Measurements from ENCODE around the gene ZBTB42.

ZBTB42 gene

DNA sequence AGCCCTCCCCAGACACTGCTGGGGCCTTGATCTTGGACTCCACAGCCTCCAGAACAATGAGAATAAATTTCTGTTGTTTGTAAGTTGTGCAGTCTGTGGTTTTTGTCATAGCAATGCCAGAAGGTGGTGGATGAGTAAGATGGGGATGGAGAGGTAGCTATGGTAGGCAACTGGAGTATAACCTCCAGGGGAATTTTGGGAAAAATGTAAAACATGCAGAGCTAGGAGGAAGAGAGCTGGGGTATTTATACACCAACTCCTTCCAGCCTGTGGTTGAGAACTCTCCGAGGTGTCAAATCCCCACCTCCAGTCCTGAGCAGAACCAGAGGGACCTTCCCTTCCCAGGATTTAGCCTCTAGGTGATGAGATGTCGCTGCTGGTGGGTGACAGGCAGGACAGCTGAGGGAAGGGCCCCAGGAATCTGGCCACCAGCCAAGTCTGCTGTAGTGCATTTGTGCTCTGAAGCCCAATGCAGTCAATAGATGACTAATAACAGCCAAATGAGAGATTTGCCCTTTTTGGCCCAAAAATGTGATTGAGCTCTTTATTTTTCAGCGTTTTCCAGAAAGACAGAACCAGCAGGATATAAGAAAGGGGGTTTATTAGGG, 45.0 kb downstream of the ZBTB42 start:
- no peak for DNase-seq

DNA sequence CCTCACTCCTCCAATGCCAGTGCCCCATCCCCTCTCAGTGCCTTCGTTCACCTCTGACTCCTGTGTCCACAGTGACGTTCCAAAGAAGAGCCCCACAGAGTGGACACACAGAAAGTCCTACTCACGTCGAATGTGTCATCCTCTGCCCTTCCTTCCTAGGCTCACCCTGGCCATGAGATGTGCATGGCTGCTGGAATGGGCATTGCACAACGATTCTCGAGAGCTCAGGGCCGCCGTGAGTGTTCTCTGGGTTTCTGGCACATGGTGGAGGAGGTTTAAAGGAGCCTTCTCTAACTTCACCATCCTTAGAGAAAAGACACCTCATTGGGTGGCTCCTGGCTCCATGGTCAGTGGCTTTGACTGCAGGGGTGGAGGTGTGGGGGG, 51.4 kb downstream of the ZBTB42 start:
- DNase-seq: no peak

Measured in activated naive CD4-positive, alpha-beta T cell treated with Interleukin-2 at 50 U/mL for 16 hours (primary cell).